Esophagus (tissue), 2 donors: ENCODE measurements around the gene LRRC8E. TPM values are rescaled to one million over a fixed set of nuclear protein-coding genes. Genes with fewer than 3 reads are reported as not detected.
"Not testable (repeated sequence)": the region's sequence is repeated elsewhere in the genome, so short reads cannot be mapped to it uniquely, and the experiment has no call there.

ENCODE experiments used
- H3K27ac ChIP-seq, 2 donors: one replicate each; pipeline ENCODE4 v1.5.1; 2013; ENCODE audit warnings: low read depth in 2 of 2, mild to moderate bottlenecking in 2 of 2, inconsistent platforms in 1 of 2, low read length in 1 of 2, moderate library complexity in 1 of 2
- H3K27me3 ChIP-seq, 2 donors: one replicate each; pipeline ENCODE4 v1.6.1; 2013; ENCODE audit warnings: low read length in 2 of 2, control low read depth in 1 of 2, mild to moderate bottlenecking in 1 of 2; ENCODE audit not compliant: insufficient read depth in 2 of 2, control insufficient read depth in 1 of 2
- H3K36me3 ChIP-seq, 2 donors: one replicate each; pipeline ENCODE4 v1.6.1; 2013; ENCODE audit warnings: low read length in 1 of 2; ENCODE audit not compliant: control insufficient read depth in 2 of 2, insufficient read depth in 2 of 2
- H3K4me1 ChIP-seq, 2 donors: one replicate each; pipeline ENCODE4 v1.6.1; 2013; ENCODE audit warnings: low read length in 1 of 2; ENCODE audit not compliant: control insufficient read depth in 2 of 2, insufficient read depth in 2 of 2
- H3K4me3 ChIP-seq, 2 donors: one replicate each; pipeline ENCODE4 v1.5.1; 2013; ENCODE audit warnings: low read length in 2 of 2, mild to moderate bottlenecking in 2 of 2, low read depth in 1 of 2, moderate library complexity in 1 of 2
- H3K9me3 ChIP-seq, 2 donors: one replicate each; pipeline ENCODE4 v1.6.1; 2013; ENCODE audit warnings: mild to moderate bottlenecking in 2 of 2, low read depth in 1 of 2, low read length in 1 of 2, moderate library complexity in 1 of 2; ENCODE audit not compliant: control insufficient read depth in 2 of 2, insufficient read depth in 1 of 2
- WGBS, 2 donors: extraction: QIAGEN DNeasy Blood & Tissue Kit; methylation state at CpG; one replicate each; pipeline ENCODE4 v1.1.7; 2013; 5-methylcytosine and 5-hydroxymethylcytosine counted together
- polyA plus RNA-seq, 2 donors: library from polyadenylated mRNA; stranded (reverse); fragments of 200-250 nt; gene quantifications; one replicate each; pipeline ENCODE4 v1.2.3, GENCODE V29; 2013
- donor health status: healthy with polysubstance abuse.
- donor health status: Bipolar disorder and iron deficiency.

LRRC8E gene
- polyA plus RNA-seq, 2 donors, result 3.3 to 4.7 TPM

- Histone ChIP-seq H3K27me3 (no peaks in the 10 kb centered on the region), H3K9me3 (no peaks in the 10 kb centered on the region), H3K27ac (no peak overlapping the region), H3K36me3 (peaks cover 0 to 6% of the 10 kb centered on the region in 2 donors), H3K4me3 (no peak overlapping the region), H3K4me1 (peaks cover 0 to 5% of the 10 kb centered on the region in 2 donors)
- 63 to 80% methylated on average over 12 of the region's 12 CpGs for WGBS, 2 donors
Measured at GRCh38 chr19:7853770-7854128, 34.6 kb upstream of the LRRC8E start.

- peaks cover 0 to 1% of the 10 kb centered on the region in 2 donors for H3K4me1 ChIP-seq
- no peaks in the 10 kb centered on the region for H3K27me3 ChIP-seq
- peaks cover 0 to 7% of the 10 kb centered on the region in 2 donors for H3K36me3 ChIP-seq
- H3K9me3 ChIP-seq, result no peaks in the 10 kb centered on the region
- WGBS, 2 donors, result 87 to 92% methylated on average over 26 of the region's 26 CpGs
- no peak overlapping the region for H3K27ac ChIP-seq
- no peak overlapping the region for H3K4me3 ChIP-seq
Measured at GRCh38 chr19:7855426-7856108, 32.7 kb upstream of the LRRC8E start.

DNA sequence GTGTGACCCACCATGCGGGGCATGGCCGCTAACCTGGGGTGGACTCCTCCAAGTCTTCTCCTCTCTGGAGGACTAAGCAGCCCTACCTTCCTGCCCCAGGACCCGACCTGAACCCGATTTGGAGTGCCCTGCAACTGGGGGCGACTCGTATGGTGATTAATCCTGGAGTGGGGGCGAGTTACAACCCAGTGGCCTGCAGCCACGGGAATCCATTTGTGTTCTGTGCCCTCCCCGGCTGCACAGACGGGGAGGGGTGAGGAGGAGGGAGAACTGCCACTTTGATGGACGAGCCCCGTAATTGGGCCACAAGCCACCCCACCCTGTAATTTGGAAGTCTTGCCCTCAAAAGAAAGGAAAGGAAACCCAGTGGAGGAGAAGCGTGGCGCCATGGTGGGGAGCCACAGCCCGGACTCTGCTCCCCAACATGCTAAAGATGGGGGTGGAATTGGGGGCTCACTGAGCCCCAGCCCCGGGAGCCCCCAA is 32.2 kb upstream of the LRRC8E start:
- no peak overlapping the region for H3K27ac ChIP-seq
- peaks cover 0 to under 1% of the 10 kb centered on the region in 2 donors for H3K4me1 ChIP-seq
- H3K27me3 ChIP-seq, result no peaks in the 10 kb centered on the region
- H3K9me3 ChIP-seq, result no peaks in the 10 kb centered on the region
- peaks cover 0 to 6% of the 10 kb centered on the region in 2 donors for H3K36me3 ChIP-seq
- 77 to 80% methylated on average over 16 of the region's 16 CpGs for WGBS, 2 donors
- no peak overlapping the region for H3K4me3 ChIP-seq

- no peak overlapping the region for H3K27ac ChIP-seq
- H3K4me1 ChIP-seq, result peaks cover 0 to 7% of the 10 kb centered on the region in 2 donors
- H3K9me3 ChIP-seq, result no peaks in the 10 kb centered on the region
- no peak overlapping the region for H3K4me3 ChIP-seq
- H3K27me3 ChIP-seq, result no peaks in the 10 kb centered on the region
- H3K36me3 ChIP-seq, result peaks cover 0 to 8% of the 10 kb centered on the region in 2 donors
- WGBS, 2 donors, result 84 to 86% methylated on average over 38 of the region's 38 CpGs
Measured at GRCh38 chr19:7856679-7857663, 31.3 kb upstream of the LRRC8E start.

DNA sequence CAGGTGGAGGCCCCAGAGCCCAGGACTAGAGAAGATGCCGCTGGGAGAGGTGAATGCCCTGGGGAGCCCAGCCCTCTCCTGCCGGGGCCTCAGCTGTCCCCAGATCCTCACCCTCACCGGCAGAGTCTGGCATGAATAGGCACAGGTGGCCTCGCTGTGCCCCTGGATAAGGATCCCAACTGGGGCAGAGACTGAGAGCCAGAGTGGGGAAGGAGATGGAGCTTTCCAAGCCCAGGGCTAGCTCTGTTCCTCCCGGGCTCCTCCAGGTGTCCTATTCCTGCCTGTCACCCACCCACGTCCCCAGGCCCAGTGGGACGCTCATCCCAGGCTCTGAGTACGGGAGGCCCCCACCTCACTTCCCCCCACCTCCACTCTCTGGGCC is 30.6 kb upstream of the LRRC8E start:
- Histone ChIP-seq H3K9me3 (no peaks in the 10 kb centered on the region), H3K27ac (no peak overlapping the region), H3K4me3 (no peak overlapping the region), H3K27me3 (no peaks in the 10 kb centered on the region), H3K4me1 (peaks cover 4 to 11% of the 10 kb centered on the region in 2 donors), H3K36me3 (peaks cover 0 to 8% of the 10 kb centered on the region in 2 donors)
- WGBS, 2 donors, result 62 to 71% methylated on average over 6 to 8 of the region's 8 CpGs

- 56 to 64% methylated on average over 23 to 29 of the region's 29 CpGs for WGBS, 2 donors
- H3K27me3 ChIP-seq, result no peaks in the 10 kb centered on the region
- no peak overlapping the region for H3K27ac ChIP-seq
- H3K9me3 ChIP-seq, result no peaks in the 10 kb centered on the region
- peaks cover 0 to 8% of the 10 kb centered on the region in 2 donors for H3K36me3 ChIP-seq
- H3K4me3 ChIP-seq, result no peak overlapping the region
- peaks cover 4 to 14% of the 10 kb centered on the region in 2 donors for H3K4me1 ChIP-seq
Measured at GRCh38 chr19:7858109-7858770, 30.1 kb upstream of the LRRC8E start.

DNA sequence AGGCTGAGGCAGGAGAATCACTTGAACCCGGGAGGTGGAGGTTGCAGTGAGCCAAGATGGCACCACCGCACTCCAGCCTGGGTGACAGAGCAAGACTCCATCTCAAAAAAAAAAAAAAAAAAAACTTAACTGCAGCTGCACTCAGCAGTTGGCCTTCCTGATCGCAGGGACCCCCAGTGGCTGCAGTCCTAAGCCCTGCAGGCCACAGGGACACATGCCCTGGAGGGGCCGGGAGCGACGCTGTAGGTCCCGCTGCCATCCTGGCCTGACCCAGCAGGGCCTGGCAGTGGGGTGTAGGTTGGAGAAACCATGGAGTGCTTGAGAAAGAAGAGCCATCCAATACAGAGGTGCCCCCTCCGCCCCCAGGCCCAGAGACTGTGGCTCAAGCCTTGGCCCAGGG is 29.2 kb upstream of the LRRC8E start:
- WGBS, 2 donors, result 96 to 98% methylated on average over 8 of the region's 8 CpGs
- H3K4me3 ChIP-seq, result not testable (repeated sequence)

GRCh38 chr19:7859831-7860713 is 28.2 kb upstream of the LRRC8E start:
- no peak overlapping the region for H3K4me3 ChIP-seq
- H3K4me1 ChIP-seq, result peaks cover 4 to 17% of the 10 kb centered on the region in 2 donors
- H3K27me3 ChIP-seq, result no peaks in the 10 kb centered on the region
- H3K27ac ChIP-seq, result no peak overlapping the region
- H3K36me3 ChIP-seq, result peaks cover 0 to 8% of the 10 kb centered on the region in 2 donors
- H3K9me3 ChIP-seq, result no peaks in the 10 kb centered on the region
- 89 to 91% methylated on average over 22 of the region's 22 CpGs for WGBS, 2 donors

More for the DNA sequence above, 29.2 kb upstream of the LRRC8E start:
- H3K27ac ChIP-seq, H3K36me3 ChIP-seq, H3K27me3 ChIP-seq, H3K9me3 ChIP-seq: not testable (repeated sequence)
- H3K4me1 ChIP-seq, result peaks cover 4 to 15% of the 10 kb centered on the region in 2 donors
